Fibroblast of skin of right quadriceps (primary cell): Measurements from ENCODE around the gene CORO2A.
A peak's percentile ranks its signal among the peaks of the same experiment; 100 is the strongest.
"Not testable (repeated sequence)": the region's sequence is repeated elsewhere in the genome, so short reads cannot be mapped to it uniquely, and the experiment has no call there.

Source experiments
- DNase-seq: peaks from one replicate; pipeline ENCODE4 v3.0.0-alpha.2; 2013

CORO2A gene

DNA sequence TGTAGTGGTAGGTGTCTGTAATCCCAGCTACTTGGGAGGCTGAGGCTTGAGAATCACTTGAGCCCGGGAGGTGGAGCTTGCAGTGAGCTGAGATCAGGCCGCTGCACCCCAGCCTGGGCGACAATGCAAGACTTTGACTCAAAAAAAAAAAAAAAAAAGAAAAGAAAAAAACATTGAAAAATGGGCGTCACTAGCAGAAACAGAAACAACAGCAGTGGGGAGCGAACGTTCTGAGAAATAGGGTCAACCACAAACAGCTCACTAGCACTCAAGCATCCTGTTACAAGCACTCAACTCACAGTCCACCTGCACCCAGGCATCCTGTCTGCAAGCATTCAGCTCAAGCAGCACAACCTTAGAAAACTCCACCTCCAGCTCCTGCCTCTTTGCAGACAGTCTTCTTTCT is 90.6 kb downstream of the CORO2A start:
- DNase-seq: no peak

DNA sequence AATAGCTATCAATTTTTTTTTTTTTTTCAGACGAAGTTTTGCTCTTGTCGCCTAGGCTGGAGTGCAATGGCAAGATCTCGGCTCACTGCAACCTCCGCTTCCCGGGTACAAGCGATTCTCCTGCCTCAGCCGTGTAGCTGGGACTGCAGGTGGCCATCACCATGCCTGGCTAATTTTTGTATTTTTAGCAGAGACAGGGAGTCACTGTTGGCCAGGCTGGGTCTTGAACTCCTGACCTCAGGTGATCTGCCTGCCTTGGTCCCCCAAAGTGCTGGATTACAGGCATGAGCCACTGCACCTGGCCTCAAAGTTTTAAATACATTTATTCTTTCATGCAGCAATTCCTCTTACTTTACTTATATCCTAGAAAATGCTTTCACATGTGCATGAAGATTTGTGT is 91.0 kb downstream of the CORO2A start:
- no peak for DNase-seq

DNA sequence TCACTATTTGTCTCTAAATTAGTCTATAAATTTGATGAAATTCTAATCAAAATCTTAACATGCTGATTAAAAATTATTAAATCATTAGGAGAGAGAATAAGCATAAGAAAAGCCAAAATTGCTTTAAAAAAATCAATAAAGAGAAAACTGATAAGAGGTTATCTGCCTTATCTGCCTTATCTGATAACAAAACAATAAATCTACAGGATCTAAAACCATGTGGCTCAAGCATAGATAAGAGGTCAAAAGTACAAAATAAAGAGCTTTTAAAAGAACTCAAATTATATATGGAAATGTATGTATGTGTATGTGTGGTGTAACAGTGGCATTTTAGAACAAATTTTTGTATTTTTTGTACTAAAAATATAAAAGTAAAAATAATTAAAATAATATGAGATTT is 92.0 kb downstream of the CORO2A start:
- no peak for DNase-seq

DNA sequence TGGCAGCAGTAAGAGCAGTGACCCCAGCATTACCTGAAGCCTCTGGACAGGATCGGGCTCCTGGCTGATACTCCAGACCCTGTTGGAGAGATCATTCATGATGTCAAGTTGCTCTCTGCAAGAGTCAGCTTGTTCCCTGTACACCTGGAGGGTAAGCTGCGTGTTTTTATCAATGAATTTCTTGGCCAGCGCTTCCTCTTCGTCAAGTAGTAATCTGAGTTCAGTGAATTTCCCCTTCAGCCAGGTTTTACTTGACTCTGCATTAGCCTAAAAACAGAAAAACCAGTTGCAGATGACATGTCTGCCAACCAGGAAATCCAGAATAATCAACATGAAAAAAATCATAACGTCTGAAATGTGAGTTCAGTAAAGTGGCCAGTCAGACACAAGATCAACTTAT is 92.5 kb downstream of the CORO2A start:
- DNase-seq: no peak

DNA sequence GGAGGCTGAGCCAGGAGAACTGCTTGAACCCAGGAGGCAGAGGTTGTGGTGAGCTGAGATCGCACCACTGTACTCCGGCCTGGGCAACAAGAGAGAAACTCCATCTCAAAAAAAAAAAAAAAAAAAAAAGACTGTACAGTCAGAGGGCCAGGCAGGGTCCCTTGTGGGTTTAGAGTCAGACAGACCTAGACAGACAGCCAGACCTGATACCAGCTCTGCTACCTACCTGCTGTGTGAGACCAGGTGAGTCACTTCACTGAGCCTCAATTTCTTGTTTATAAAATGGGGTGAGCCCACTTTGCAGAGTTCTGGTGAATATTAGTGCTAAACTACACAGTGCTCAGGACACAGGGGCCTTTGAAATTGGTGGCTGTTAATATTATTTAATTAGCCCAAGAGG is 93.1 kb downstream of the CORO2A start:
- no peak for DNase-seq

DNA sequence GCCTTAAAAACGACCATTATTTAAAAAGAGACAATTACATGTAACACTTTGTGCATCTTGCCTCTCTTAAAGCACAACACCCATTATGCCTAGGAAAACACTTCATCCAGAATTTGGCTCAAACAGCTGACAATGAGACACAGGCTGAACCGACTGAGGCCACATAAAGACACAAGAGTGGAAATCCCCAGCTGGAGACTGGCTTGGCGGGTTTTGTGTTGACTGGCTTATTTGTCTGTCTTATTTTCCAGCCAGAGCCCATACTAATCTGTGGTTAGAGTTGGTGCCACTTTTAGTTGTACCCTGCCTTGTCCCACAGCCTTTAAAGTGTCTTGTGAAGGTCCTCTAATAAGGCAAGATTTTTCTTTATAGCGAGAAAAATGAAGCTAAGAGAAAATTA is 94.6 kb downstream of the CORO2A start:
- DNase-seq: no peak

DNA sequence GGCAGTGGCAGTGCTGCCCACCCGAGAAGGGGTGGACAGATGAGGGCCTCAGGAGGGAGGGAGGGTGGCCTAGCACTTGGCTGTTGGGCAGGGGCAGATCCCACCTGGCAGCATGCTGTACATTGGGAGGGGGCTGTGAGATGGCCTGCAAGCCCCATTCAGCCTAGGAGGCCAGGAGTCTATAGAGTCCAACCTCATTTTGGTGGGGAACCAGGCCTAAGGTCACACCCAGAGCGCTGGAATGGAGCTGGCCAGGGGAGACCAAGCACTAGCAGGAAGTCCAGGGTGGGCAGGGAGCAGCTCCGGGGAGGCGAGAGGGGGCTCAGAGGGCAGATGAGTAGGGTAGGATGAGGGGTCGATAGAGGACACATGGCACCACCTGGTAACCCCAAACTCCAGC is 96.3 kb downstream of the CORO2A start:
- no peak for DNase-seq

DNA sequence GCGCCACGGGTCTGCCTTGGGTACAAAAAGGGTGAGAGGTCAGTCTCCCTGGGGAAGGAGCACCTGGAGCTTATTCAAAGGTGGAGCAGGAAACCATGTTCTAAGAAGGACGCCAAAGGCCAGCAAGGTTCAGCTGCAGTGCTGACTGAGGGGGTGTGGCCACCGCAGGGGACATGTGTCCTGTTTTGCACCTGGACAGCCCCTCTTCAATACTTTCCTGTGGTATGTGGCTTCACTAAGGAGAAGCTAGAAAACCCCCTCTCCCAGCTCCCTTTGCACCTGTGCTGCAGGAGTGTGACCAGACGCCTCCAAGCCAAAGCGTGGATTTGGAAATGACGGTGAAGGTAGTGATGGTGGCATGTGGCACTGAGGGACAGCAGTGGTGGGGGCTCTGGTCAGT is 97.0 kb downstream of the CORO2A start:
- DNase-seq: no peak

DNA sequence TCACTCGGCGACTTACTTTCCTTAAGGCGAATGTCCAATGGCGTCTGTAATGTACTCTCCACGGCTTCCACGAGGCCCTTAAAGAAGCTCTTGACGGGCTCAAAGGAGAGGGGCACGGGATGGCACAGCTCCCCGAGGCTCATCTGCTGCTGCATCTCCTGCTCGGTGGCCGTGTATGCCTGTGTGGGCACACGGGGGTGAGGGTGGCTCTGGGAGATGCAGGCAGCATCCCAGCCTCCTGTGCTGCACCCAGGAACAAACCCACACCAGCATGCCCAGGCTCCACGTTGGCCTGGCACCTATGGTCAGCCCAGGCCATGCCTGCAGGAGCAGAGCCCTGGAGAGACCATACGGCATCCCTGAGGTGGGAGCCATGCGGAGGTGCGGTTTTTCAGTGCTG is 97.6 kb downstream of the CORO2A start:
- no peak for DNase-seq

DNA sequence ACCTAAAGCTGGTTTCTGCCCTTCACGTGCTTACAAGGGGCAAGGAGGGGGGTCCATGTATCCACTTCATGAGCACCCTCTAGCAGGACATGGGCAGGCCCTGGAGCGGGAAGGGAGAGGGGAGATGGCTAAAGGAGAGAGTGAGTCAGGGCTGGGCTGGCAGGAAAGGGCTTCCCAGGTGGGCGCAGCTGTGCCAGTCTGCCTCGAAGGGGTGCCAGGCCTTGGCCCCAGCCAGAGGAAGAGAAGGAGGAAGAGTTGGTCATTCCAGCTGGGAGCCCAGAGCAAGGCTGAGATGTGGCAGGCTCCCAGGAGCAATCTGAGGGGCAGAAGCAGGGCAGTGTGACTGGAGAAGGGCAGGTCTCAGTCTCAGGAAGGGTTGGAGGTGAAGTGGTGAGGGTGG is 98.1 kb downstream of the CORO2A start:
- no peak for DNase-seq

DNA sequence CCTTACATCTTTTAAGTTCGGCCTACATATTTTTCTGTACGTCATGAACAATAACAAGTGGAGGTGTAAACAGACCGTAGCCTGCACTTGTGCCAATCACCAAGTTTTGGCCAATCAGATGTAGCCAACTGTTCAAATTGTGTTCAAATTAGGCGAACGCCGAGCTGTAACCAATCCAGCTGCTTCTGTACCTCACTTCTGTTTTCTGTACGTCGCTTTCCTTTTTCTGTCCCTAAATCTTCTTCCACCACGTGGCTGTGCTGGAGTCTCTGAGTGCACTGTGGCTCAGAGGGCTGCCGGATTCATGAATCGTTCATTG is 99.9 kb downstream of the CORO2A start:
- no peak for DNase-seq

DNA sequence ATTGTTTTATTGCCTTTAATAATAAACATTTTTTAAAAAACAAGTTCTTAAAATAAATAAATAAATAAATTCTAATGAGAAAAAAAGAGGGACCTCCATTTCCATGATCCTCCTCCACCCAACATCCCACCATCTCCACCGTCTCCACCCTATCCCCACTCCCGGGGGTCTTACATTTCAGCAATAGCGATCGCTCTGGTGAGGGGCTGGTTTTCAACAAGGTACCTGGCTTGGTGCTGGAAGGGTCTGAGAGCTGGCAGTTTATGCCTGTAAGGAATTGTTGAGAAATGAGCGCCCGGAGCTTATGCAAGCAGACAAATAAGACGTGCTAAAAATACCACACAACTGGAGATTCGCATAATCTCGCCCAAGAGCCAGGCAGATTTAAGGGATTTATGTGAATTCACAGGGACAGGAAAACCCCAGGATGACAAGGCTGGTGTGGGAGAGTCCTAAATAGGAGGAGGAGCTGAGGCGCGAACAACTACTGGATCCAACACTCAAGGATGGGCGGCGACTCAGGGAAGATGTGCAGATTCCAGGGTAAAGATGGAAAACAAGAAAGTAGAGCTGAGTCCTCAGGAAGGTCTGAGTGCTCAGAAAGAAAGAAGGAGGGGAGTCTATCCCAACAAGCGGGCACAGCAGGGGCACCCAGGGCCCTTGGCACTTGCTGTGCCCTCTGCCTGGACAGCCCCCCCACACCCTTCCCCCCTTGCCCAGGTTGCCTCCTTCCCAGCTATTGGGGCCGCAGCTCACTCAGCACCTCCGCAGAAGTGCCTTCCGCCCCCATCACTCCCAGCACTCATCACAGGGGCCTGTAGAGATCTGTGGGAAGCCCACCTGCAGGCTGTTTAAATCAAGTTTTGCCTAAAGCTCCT is 100.5 kb downstream of the CORO2A start:
- peak; percentile 18 for DNase-seq

DNA sequence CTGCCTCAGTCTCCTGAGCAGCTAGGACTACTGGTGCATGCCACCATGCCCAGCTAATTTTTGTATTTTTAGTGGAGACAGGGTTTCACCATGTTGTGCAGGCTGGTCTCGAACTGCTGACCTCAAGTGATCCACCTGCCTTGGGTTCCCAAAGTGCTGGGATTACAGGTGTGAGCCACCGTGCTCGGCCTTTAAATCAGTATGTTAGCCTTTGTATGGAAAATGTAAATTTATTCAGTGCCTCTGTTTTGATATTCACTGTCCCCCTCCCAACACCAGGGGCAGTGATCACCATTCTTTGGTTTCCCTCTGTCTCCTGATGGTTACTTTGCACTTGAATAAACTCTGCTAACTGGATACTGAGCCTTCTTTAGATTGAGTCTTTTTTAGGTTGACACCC is 101.8 kb downstream of the CORO2A start:
- not testable (repeated sequence) for DNase-seq

DNA sequence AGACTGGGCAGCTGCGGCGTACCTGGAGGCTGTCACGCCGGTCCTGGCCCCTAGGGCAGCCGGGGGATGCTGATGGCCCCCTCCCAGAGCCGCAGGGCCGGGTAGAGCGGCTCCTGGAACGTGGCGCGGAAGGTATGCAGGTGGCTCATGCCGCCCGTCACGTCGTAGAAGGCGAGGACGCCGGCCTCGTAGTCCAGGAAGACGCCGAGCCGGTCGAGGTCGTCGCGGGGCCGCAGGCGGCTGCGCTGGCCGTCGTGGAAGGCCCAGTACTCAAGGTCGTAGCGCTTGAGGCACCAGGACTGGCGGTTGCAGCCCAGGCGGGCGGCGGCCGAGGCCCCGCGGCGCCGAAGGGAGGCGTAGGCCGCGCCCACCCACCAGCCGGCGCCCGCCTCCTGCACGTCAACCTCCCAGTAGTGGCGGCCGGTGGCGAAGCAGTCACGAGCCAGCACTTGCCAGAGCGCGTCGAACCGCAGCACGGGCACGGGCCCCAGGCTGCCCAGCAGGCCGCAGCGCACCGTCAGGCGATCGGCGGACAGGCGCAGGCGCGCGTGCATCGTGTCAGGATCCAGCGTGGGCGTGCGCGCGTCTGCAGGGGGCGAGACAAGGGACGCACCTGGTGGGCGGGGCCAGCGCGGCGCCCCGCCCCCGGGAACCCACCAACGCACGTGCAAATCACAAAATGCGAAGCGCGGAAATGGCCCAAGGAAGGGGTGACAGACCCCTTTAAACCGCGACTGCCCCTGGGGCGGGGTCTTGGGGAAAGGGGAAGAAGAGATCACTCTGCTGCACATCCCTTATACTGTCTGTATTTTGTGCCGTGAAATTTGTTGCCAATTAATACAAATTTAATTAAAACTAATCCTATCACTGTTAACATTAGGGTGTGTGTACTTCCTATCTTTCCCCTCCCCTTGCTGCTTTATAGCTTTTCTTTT is 104.8 kb downstream of the CORO2A start:
- peak; percentile 57 for DNase-seq

DNA sequence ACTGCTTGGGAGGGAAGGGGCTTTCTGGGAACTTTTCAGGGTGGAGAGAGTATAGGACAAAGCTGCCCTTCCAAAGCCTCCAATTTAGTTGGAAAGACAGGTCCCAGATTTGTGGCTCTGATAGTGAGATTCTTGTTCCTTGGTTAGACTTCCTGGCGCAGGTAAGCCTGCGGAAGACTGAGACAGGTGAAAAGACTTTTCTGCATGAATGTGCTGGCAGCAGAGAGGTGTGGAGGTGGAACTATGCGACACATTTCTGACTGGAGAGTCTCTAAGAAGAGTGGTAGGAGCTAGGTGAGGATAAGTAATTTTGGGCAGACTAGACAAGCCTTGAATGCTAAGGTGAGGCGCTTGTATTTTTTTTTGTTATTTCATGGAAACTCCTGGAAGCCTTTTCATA is 106.0 kb downstream of the CORO2A start:
- no peak for DNase-seq

DNA sequence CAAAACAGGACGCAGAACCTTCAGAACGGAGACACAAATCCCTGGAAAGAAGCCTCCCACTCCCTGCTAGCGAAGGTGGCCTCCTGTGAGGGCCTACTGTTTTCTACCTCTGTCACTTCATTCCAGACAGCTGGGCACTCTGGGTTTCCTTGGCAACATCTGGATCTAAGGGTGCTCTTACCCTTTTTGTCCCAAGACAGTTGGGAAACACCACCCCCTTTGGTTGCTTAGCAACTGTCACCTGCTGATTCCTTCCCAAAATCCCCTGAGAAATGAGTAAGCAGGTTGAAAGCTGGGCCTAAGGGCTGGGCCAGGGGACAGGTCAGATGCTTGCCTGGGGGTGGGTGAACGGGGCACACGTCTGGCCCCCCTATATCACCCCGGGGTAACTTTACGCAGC is 106.5 kb downstream of the CORO2A start:
- no peak for DNase-seq

DNA sequence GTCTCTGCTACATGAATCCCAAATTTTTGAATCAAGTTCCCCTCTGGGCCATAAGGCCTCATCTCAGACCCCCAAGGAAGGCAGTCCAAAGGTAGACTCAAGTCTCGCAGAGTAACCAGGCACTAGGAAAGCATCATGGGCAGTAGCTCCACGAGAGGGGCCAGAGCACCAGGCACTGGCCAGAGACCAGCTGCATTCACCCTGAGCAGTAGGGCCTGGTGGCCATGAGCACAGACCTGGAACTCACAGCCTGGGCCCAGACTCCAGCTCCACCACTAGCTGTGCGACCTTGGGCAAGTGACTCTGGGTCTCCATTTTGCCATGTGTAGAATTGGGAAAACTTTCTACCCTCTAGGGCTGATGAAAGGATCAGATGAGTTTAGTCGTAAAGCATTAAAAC is 107.4 kb downstream of the CORO2A start:
- no peak for DNase-seq

DNA sequence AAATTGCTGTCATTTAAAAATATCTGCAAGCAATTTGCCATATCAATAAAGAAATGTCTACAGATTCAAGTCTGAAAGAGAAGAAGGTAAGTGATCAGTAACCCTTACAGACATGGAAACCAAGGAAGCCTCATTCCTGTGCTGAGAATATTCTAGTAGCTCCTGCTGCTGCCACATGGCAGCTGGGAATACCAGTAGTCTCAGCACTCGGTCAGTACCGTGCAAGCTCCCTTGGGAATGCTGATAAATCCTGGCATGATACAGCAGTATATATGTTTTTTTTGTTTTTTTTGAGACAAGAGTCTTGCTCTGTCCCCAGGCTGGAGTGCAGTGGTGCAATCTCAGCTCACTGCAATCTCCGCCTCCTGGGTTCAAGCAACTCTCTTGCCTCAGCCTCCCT is 108.0 kb downstream of the CORO2A start:
- DNase-seq: no peak

DNA sequence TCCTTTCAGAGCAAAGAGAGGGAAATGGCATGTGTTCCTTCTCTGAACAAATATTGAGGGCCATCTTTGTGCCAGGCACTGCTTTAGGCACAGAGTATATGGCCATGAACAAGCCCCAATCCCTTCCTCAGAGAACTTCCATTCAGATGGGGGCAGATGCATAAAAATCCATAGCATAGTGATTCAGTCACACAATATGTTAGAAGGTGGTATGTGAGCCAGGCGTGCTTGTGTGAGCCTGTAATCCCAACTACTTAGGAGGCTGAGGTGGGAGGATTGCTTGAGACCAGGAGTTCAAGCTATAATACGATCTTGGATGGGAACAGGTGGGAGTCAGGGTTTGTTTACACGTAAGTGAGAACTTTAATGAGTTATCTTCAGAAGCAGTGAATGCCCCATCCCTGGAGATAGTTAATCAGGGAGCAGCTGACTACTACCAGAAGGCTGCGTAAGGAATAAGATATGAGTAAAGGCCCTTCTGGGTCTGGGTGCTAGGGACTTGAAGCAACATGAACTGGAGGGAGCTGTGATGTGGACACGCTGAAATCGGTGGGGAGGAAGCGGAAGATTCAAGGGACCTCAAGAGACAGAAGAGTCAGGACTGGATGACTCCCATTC is 108.8 kb downstream of the CORO2A start:
- DNase-seq: no peak

DNA sequence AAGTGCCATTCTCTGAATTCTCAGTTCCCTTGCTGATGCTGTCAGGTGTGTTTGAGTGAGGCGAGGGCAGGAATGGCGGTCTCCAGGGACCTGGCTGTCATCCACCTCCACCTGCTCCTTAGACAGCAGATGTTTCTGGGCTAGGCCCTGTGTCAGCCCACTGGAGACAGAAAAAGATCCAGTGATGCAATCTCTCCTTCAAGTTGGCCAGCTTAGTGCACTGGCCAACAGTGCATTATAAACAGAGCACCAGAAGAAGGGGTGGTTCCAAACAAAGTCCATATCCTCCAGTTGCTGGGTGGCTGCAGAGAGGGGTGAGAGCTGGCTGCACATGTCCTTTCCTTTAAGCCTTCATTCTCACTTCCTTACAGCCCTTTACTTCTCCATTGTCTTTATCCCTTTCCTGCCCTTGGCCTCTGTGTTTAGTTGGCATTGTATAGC is 109.4 kb downstream of the CORO2A start:
- DNase-seq: no peak

DNA sequence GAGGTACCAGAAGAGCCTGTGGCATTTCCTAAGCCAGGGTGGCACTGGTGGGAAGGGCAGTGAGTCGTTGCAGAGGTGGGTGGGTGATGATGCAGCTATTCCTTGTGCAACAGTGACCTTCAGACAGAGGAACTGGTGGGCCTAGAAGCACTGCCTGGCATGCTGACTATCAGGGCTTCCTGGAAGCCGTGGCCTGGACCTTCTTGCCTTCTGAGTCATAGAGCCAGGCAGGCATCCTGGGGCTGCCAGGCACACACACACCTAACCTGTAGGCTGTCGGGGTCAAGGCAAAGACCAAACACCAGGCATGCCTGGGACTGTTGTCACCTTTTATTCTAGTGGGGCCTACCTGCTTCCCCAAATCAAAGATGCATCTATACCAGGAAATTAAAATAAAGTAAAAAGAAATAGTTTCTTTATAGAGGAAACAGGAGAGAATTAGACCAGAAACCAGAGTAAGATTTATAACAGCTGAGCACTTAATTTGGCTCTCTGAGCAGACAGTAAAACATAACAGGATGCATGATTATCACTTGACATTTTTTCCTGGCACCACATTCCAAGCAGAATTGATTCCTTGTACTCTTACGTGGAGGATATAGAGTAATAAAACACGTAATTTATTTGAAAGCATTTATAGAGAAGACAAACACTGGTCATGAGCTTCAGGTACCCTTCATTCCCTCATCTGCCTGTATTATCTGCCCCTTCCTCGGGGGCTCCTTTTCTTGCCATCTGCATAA is 110.8 kb downstream of the CORO2A start:
- DNase-seq: peak; percentile 30

DNA sequence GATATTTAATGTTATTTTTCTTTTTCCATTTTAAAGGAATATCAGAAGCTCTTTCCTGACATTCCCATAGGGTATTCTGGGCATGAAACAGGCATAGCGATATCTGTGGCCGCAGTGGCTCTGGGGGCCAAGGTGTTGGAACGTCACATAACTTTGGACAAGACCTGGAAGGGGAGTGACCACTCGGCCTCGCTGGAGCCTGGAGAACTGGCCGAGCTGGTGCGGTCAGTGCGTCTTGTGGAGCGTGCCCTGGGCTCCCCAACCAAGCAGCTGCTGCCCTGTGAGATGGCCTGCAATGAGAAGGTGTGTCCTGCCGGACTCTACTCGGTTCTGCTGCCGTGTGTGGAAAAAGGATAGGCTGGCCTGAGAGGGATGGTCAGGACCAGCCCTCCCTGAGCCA is 111.7 kb downstream of the CORO2A start:
- no peak for DNase-seq

DNA sequence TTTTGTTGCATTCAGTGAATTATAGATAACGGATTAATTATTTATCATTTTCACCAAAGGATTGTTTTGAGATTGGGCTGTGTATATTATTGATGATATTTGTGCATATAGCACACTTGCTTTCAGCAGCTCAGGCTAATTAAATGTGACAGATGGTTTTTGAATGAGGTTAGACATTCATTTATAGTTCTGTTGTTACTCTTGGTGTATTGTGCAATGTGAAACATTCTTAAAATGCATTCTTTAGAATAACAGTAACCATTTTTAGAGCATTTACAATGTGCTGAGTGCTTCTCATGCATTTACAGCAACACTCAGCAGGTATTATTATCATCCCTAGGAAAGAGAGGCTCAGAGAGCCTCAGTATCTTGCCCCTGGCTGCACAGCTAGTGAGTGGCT is 112.1 kb downstream of the CORO2A start:
- peak; percentile 60 for DNase-seq
